Measurements from ENCODE around the gene ACTL8.

Gene ACTL8

GRCh38 chr1:17728123-17728712, 26.9 kb upstream of the ACTL8 start:
- Mint-ChIP-seq H3K27ac (no peak overlapping the region), H3K4me3 (no peak overlapping the region), H3K4me1 (no peaks in the 10 kb centered on the region), H3K27me3 (peaks cover 35% of the 10 kb centered on the region), H3K36me3 (no peaks in the 10 kb centered on the region), H3K9me3 (peaks cover 4% of the 10 kb centered on the region)
- no peak for ATAC-seq

GRCh38 chr1:17729248-17729647, 25.9 kb upstream of the ACTL8 start:
- Mint-ChIP-seq H3K9me3 (peaks cover 4% of the 10 kb centered on the region), H3K4me3 (no peak overlapping the region), H3K27me3 (peaks cover 25% of the 10 kb centered on the region), H3K27ac (no peak overlapping the region), H3K36me3 (no peaks in the 10 kb centered on the region), H3K4me1 (no peaks in the 10 kb centered on the region)
- no peak for ATAC-seq

- H3K36me3 Mint-ChIP-seq, result no peaks in the 10 kb centered on the region
- no peak overlapping the region for H3K27ac Mint-ChIP-seq
- H3K9me3 Mint-ChIP-seq, result peaks cover 4% of the 10 kb centered on the region
- no peak overlapping the region for H3K4me3 Mint-ChIP-seq
- no peaks in the 10 kb centered on the region for H3K4me1 Mint-ChIP-seq
- H3K27me3 Mint-ChIP-seq, result peaks cover 22% of the 10 kb centered on the region
- no peak for ATAC-seq
Measured at GRCh38 chr1:17729909-17730308, 25.2 kb upstream of the ACTL8 start.

- no peaks in the 10 kb centered on the region for H3K36me3 Mint-ChIP-seq
- ATAC-seq, result no peak
- peaks cover 9% of the 10 kb centered on the region for H3K27me3 Mint-ChIP-seq
- peaks cover 4% of the 10 kb centered on the region for H3K9me3 Mint-ChIP-seq
- no peak overlapping the region for H3K27ac Mint-ChIP-seq
- no peak overlapping the region for H3K4me3 Mint-ChIP-seq
- no peaks in the 10 kb centered on the region for H3K4me1 Mint-ChIP-seq
Measured at GRCh38 chr1:17731460-17731859, 23.7 kb upstream of the ACTL8 start.

GRCh38 chr1:17732475-17732874, 22.7 kb upstream of the ACTL8 start:
- Mint-ChIP-seq H3K36me3 (no peaks in the 10 kb centered on the region), H3K4me3 (no peak overlapping the region), H3K27me3 (peaks cover 9% of the 10 kb centered on the region), H3K9me3 (peaks cover 4% of the 10 kb centered on the region), H3K27ac (no peak overlapping the region), H3K4me1 (no peaks in the 10 kb centered on the region)
- no peak for ATAC-seq

GRCh38 chr1:17733661-17734060, 21.5 kb upstream of the ACTL8 start:
- H3K27me3 Mint-ChIP-seq, result peaks cover 9% of the 10 kb centered on the region
- H3K36me3 Mint-ChIP-seq, result no peaks in the 10 kb centered on the region
- no peak for ATAC-seq
- no peaks in the 10 kb centered on the region for H3K9me3 Mint-ChIP-seq
- no peaks in the 10 kb centered on the region for H3K4me1 Mint-ChIP-seq
- no peak overlapping the region for H3K27ac Mint-ChIP-seq
- no peak overlapping the region for H3K4me3 Mint-ChIP-seq

GRCh38 chr1:17734609-17735008, 20.5 kb upstream of the ACTL8 start:
- no peaks in the 10 kb centered on the region for H3K4me1 Mint-ChIP-seq
- no peak for ATAC-seq
- no peaks in the 10 kb centered on the region for H3K9me3 Mint-ChIP-seq
- H3K27me3 Mint-ChIP-seq, result peaks cover 16% of the 10 kb centered on the region
- no peak overlapping the region for H3K27ac Mint-ChIP-seq
- no peaks in the 10 kb centered on the region for H3K36me3 Mint-ChIP-seq
- no peak overlapping the region for H3K4me3 Mint-ChIP-seq

- no peaks in the 10 kb centered on the region for H3K36me3 Mint-ChIP-seq
- no peaks in the 10 kb centered on the region for H3K9me3 Mint-ChIP-seq
- no peak overlapping the region for H3K4me3 Mint-ChIP-seq
- H3K27me3 Mint-ChIP-seq, result peaks cover 21% of the 10 kb centered on the region
- H3K4me1 Mint-ChIP-seq, result no peaks in the 10 kb centered on the region
- ATAC-seq, result no peak
- no peak overlapping the region for H3K27ac Mint-ChIP-seq
Measured at GRCh38 chr1:17735348-17735747, 19.8 kb upstream of the ACTL8 start.

GRCh38 chr1:17735793-17736192, 19.3 kb upstream of the ACTL8 start:
- no peak for ATAC-seq

GRCh38 chr1:17736625-17737024, 18.5 kb upstream of the ACTL8 start:
- Mint-ChIP-seq H3K4me1 (no peaks in the 10 kb centered on the region), H3K36me3 (no peaks in the 10 kb centered on the region), H3K4me3 (no peak overlapping the region), H3K9me3 (no peaks in the 10 kb centered on the region), H3K27me3 (peaks cover 27% of the 10 kb centered on the region), H3K27ac (no peak overlapping the region)
- ATAC-seq, result no peak

More at GRCh38 chr1:17735793-17736192, 19.3 kb upstream of the ACTL8 start:
- no peaks in the 10 kb centered on the region for H3K4me1 Mint-ChIP-seq
- H3K27me3 Mint-ChIP-seq, result peaks cover 21% of the 10 kb centered on the region
- no peak overlapping the region for H3K4me3 Mint-ChIP-seq
- H3K27ac Mint-ChIP-seq, result no peak overlapping the region
- no peaks in the 10 kb centered on the region for H3K9me3 Mint-ChIP-seq
- no peaks in the 10 kb centered on the region for H3K36me3 Mint-ChIP-seq

GRCh38 chr1:17739050-17739449, 16.1 kb upstream of the ACTL8 start:
- Mint-ChIP-seq H3K4me1 (no peaks in the 10 kb centered on the region), H3K27ac (no peak overlapping the region), H3K36me3 (no peaks in the 10 kb centered on the region), H3K27me3 (peaks cover 32% of the 10 kb centered on the region), H3K4me3 (no peak overlapping the region), H3K9me3 (no peaks in the 10 kb centered on the region)
- no peak for ATAC-seq

- no peak overlapping the region for H3K27ac Mint-ChIP-seq
- no peaks in the 10 kb centered on the region for H3K36me3 Mint-ChIP-seq
- no peak overlapping the region for H3K4me3 Mint-ChIP-seq
- no peaks in the 10 kb centered on the region for H3K9me3 Mint-ChIP-seq
- no peaks in the 10 kb centered on the region for H3K4me1 Mint-ChIP-seq
- peaks cover 32% of the 10 kb centered on the region for H3K27me3 Mint-ChIP-seq
- ATAC-seq, result no peak
Measured at GRCh38 chr1:17741052-17741451, 14.1 kb upstream of the ACTL8 start.

- no peak for ATAC-seq
- Mint-ChIP-seq H3K4me3 (no peak overlapping the region), H3K4me1 (no peaks in the 10 kb centered on the region), H3K27ac (no peak overlapping the region), H3K9me3 (no peaks in the 10 kb centered on the region), H3K27me3 (peaks cover 39% of the 10 kb centered on the region), H3K36me3 (no peaks in the 10 kb centered on the region)
Measured at GRCh38 chr1:17742583-17742982, 12.6 kb upstream of the ACTL8 start.

GRCh38 chr1:17743008-17743647, 12.0 kb upstream of the ACTL8 start:
- Mint-ChIP-seq H3K36me3 (no peaks in the 10 kb centered on the region), H3K4me3 (no peak overlapping the region), H3K4me1 (no peaks in the 10 kb centered on the region), H3K9me3 (no peaks in the 10 kb centered on the region), H3K27me3 (peaks cover 43% of the 10 kb centered on the region), H3K27ac (no peak overlapping the region)
- ATAC-seq, result no peak

GRCh38 chr1:17743925-17744324, 11.2 kb upstream of the ACTL8 start:
- H3K4me1 Mint-ChIP-seq, result no peaks in the 10 kb centered on the region
- H3K27ac Mint-ChIP-seq, result no peak overlapping the region
- ATAC-seq, result no peak
- no peaks in the 10 kb centered on the region for H3K36me3 Mint-ChIP-seq
- no peaks in the 10 kb centered on the region for H3K9me3 Mint-ChIP-seq
- peaks cover 43% of the 10 kb centered on the region for H3K27me3 Mint-ChIP-seq
- H3K4me3 Mint-ChIP-seq, result no peak overlapping the region

GRCh38 chr1:17744666-17745478, 10.3 kb upstream of the ACTL8 start:
- no peak for ATAC-seq
- no peak overlapping the region for H3K27ac Mint-ChIP-seq
- H3K36me3 Mint-ChIP-seq, result no peaks in the 10 kb centered on the region
- no peaks in the 10 kb centered on the region for H3K9me3 Mint-ChIP-seq
- peaks cover 34% of the 10 kb centered on the region for H3K27me3 Mint-ChIP-seq
- H3K4me1 Mint-ChIP-seq, result no peaks in the 10 kb centered on the region
- H3K4me3 Mint-ChIP-seq, result no peak overlapping the region

Data from stimulated activated memory B cell treated with anti-CD40 and anti-IgM and Interleukin-4, amounts not matched to agents 10 μg/mL and 1 μg/mL and 100 μg/mL, for 72 hours (primary cell).